ENCODE results near the gene SACM1L.

SACM1L gene

GRCh38 chr3:45700570-45701073, 11.4 kb downstream of the SACM1L start:
- H3K4me1 Mint-ChIP-seq = peaks cover 32% of the 10 kb centered on the region

GRCh38 chr3:45701172-45701867, 12.1 kb downstream of the SACM1L start:
- no peak for ATAC-seq
- H3K27ac Mint-ChIP-seq = no peak overlapping the region
- peaks cover 37% of the 10 kb centered on the region for H3K36me3 Mint-ChIP-seq
- H3K4me3 Mint-ChIP-seq = no peak overlapping the region
- H3K9me3 Mint-ChIP-seq = no peaks in the 10 kb centered on the region
- no peaks in the 10 kb centered on the region for H3K27me3 Mint-ChIP-seq
- peaks cover 31% of the 10 kb centered on the region for H3K4me1 Mint-ChIP-seq

More at GRCh38 chr3:45700570-45701073, 11.4 kb downstream of the SACM1L start:
- Mint-ChIP-seq H3K27ac (no peak overlapping the region), H3K36me3 (peaks cover 38% of the 10 kb centered on the region), H3K27me3 (no peaks in the 10 kb centered on the region), H3K9me3 (no peaks in the 10 kb centered on the region), H3K4me3 (no peak overlapping the region)
- no peak for ATAC-seq

GRCh38 chr3:45704301-45704943, 15.2 kb downstream of the SACM1L start:
- ATAC-seq = no peak
- Mint-ChIP-seq H3K27ac (no peak overlapping the region), H3K9me3 (no peaks in the 10 kb centered on the region), H3K4me1 (peaks cover 26% of the 10 kb centered on the region), H3K36me3 (peaks cover 39% of the 10 kb centered on the region), H3K4me3 (no peak overlapping the region), H3K27me3 (no peaks in the 10 kb centered on the region)

GRCh38 chr3:45705839-45706808, 16.9 kb downstream of the SACM1L start:
- no peaks in the 10 kb centered on the region for H3K27me3 Mint-ChIP-seq
- no peak for ATAC-seq
- H3K36me3 Mint-ChIP-seq = peaks cover 41% of the 10 kb centered on the region
- H3K9me3 Mint-ChIP-seq = no peaks in the 10 kb centered on the region
- H3K4me3 Mint-ChIP-seq = no peak overlapping the region
- peaks cover 19% of the 10 kb centered on the region for H3K4me1 Mint-ChIP-seq
- H3K27ac Mint-ChIP-seq = no peak overlapping the region

GRCh38 chr3:45711931-45712330, 22.7 kb downstream of the SACM1L start:
- Mint-ChIP-seq H3K27ac (no peak overlapping the region), H3K9me3 (no peaks in the 10 kb centered on the region), H3K4me3 (no peak overlapping the region), H3K4me1 (peaks cover 7% of the 10 kb centered on the region), H3K36me3 (peaks cover 51% of the 10 kb centered on the region), H3K27me3 (no peaks in the 10 kb centered on the region)
- ATAC-seq = no peak

- ATAC-seq = no peak
- Mint-ChIP-seq H3K4me1 (peaks cover 7% of the 10 kb centered on the region), H3K27ac (no peak overlapping the region), H3K9me3 (no peaks in the 10 kb centered on the region), H3K27me3 (no peaks in the 10 kb centered on the region), H3K4me3 (no peak overlapping the region), H3K36me3 (peaks cover 52% of the 10 kb centered on the region)
Measured at GRCh38 chr3:45712434-45713110, 23.4 kb downstream of the SACM1L start.

- H3K4me3 Mint-ChIP-seq = no peak overlapping the region
- no peak for ATAC-seq
- peaks cover 7% of the 10 kb centered on the region for H3K4me1 Mint-ChIP-seq
- H3K27me3 Mint-ChIP-seq = no peaks in the 10 kb centered on the region
- H3K27ac Mint-ChIP-seq = no peak overlapping the region
- no peaks in the 10 kb centered on the region for H3K9me3 Mint-ChIP-seq
- peaks cover 56% of the 10 kb centered on the region for H3K36me3 Mint-ChIP-seq
Measured at GRCh38 chr3:45715945-45716344, 26.7 kb downstream of the SACM1L start.

GRCh38 chr3:45716790-45717336, 27.7 kb downstream of the SACM1L start:
- Mint-ChIP-seq H3K4me1 (peaks cover 7% of the 10 kb centered on the region), H3K4me3 (no peak overlapping the region), H3K9me3 (no peaks in the 10 kb centered on the region), H3K27ac (no peak overlapping the region), H3K27me3 (no peaks in the 10 kb centered on the region), H3K36me3 (peaks cover 51% of the 10 kb centered on the region)
- no peak for ATAC-seq

- Mint-ChIP-seq H3K4me3 (no peak overlapping the region), H3K27ac (no peak overlapping the region), H3K36me3 (peaks cover 63% of the 10 kb centered on the region), H3K4me1 (peaks cover 7% of the 10 kb centered on the region), H3K27me3 (no peaks in the 10 kb centered on the region), H3K9me3 (no peaks in the 10 kb centered on the region)
- no peak for ATAC-seq
Measured at GRCh38 chr3:45719655-45720487, 30.7 kb downstream of the SACM1L start.

GRCh38 chr3:45724911-45725310, 35.7 kb downstream of the SACM1L start:
- Mint-ChIP-seq H3K36me3 (peaks cover 76% of the 10 kb centered on the region), H3K27ac (no peak overlapping the region), H3K9me3 (no peaks in the 10 kb centered on the region), H3K4me1 (peaks cover 14% of the 10 kb centered on the region), H3K27me3 (no peaks in the 10 kb centered on the region), H3K4me3 (no peak overlapping the region)
- ATAC-seq = no peak

GRCh38 chr3:45729614-45730013, 40.4 kb downstream of the SACM1L start:
- Mint-ChIP-seq H3K4me1 (peaks cover 27% of the 10 kb centered on the region), H3K27me3 (no peaks in the 10 kb centered on the region), H3K36me3 (peaks cover 77% of the 10 kb centered on the region), H3K27ac (peak overlapping the region; percentile 49), H3K4me3 (no peak overlapping the region), H3K9me3 (no peaks in the 10 kb centered on the region)
- no peak for ATAC-seq

GRCh38 chr3:45730409-45731154, 41.4 kb downstream of the SACM1L start:
- Mint-ChIP-seq H3K27me3 (no peaks in the 10 kb centered on the region), H3K36me3 (peaks cover 76% of the 10 kb centered on the region), H3K9me3 (no peaks in the 10 kb centered on the region), H3K4me1 (peaks cover 27% of the 10 kb centered on the region), H3K4me3 (no peak overlapping the region), H3K27ac (peak overlapping the region; percentile 49)
- ATAC-seq = peak; percentile 92

GRCh38 chr3:45736707-45737106, 47.5 kb downstream of the SACM1L start:
- no peaks in the 10 kb centered on the region for H3K9me3 Mint-ChIP-seq
- no peaks in the 10 kb centered on the region for H3K27me3 Mint-ChIP-seq
- peaks cover 77% of the 10 kb centered on the region for H3K36me3 Mint-ChIP-seq
- peaks cover 22% of the 10 kb centered on the region for H3K4me1 Mint-ChIP-seq
- peak overlapping the region; percentile 11 for H3K27ac Mint-ChIP-seq
- H3K4me3 Mint-ChIP-seq = no peak overlapping the region
- no peak for ATAC-seq

Measured in stimulated activated memory B cell treated with anti-CD40 and anti-IgM and Interleukin-4, amounts not matched to agents 10 μg/mL and 1 μg/mL and 100 μg/mL, for 72 hours (primary cell).